ENCODE measurements around the gene MMP10.
"Not testable (repeated sequence)": the region's sequence is repeated elsewhere in the genome, so short reads cannot be mapped to it uniquely, and the experiment has no call there.

MMP10 gene

GRCh38 chr11:102751673-102752072 lies 28.8 kb downstream of the MMP10 start:
- Histone ChIP-seq H3K36me3 (ENCODE audit: control insufficient read depth, low read depth, low read length) (no peaks in the 10 kb centered on the region), H3K4me3 (ENCODE audit: low read length) (no peak overlapping the region), H3K4me1 (ENCODE audit: control insufficient read depth, low read depth, low read length) (peaks cover 11% of the 10 kb centered on the region), H3K9me3 (ENCODE audit: control insufficient read depth, low read depth, low read length) (no peaks in the 10 kb centered on the region), H3K27ac (ENCODE audit: low read length) (no peak overlapping the region), H3K9ac (ENCODE audit: low read length) (no peak overlapping the region), H3K27me3 (ENCODE audit: control insufficient read depth, insufficient read depth, low read length) (no peaks in the 10 kb centered on the region)

- Histone ChIP-seq H3K27ac (ENCODE audit: low read length) (no peak overlapping the region), H3K9me3 (ENCODE audit: control insufficient read depth, low read depth, low read length) (no peaks in the 10 kb centered on the region)
These were observed 31.2 kb downstream of the MMP10 start for GRCh38 chr11:102749101-102749722.

GRCh38 chr11:102746746-102747578 lies 33.5 kb downstream of the MMP10 start:
- peak overlapping the region; percentile 22 for H3K4me3 ChIP-seq (ENCODE audit: low read length)
- H3K27me3 ChIP-seq (ENCODE audit: control insufficient read depth, insufficient read depth, low read length); H3K36me3 ChIP-seq (ENCODE audit: control insufficient read depth, low read depth, low read length); H3K9me3 ChIP-seq (ENCODE audit: control insufficient read depth, low read depth, low read length); H3K4me1 ChIP-seq (ENCODE audit: control insufficient read depth, low read depth, low read length); H3K27ac ChIP-seq (ENCODE audit: low read length); H3K9ac ChIP-seq (ENCODE audit: low read length): not testable (repeated sequence)

More at GRCh38 chr11:102749101-102749722, 31.2 kb downstream of the MMP10 start:
- Histone ChIP-seq H3K4me3 (ENCODE audit: low read length) (no peak overlapping the region), H3K27me3 (ENCODE audit: control insufficient read depth, insufficient read depth, low read length) (no peaks in the 10 kb centered on the region), H3K4me1 (ENCODE audit: control insufficient read depth, low read depth, low read length) (peaks cover 11% of the 10 kb centered on the region), H3K9ac (ENCODE audit: low read length) (no peak overlapping the region), H3K36me3 (ENCODE audit: control insufficient read depth, low read depth, low read length) (no peaks in the 10 kb centered on the region)

- Histone ChIP-seq H3K36me3 (ENCODE audit: control insufficient read depth, low read depth, low read length) (no peaks in the 10 kb centered on the region), H3K27ac (ENCODE audit: low read length) (no peak overlapping the region), H3K9ac (ENCODE audit: low read length) (no peak overlapping the region), H3K4me1 (ENCODE audit: control insufficient read depth, low read depth, low read length) (no peaks in the 10 kb centered on the region), H3K27me3 (ENCODE audit: control insufficient read depth, insufficient read depth, low read length) (no peaks in the 10 kb centered on the region), H3K9me3 (ENCODE audit: control insufficient read depth, low read depth, low read length) (no peaks in the 10 kb centered on the region), H3K4me3 (ENCODE audit: low read length) (no peak overlapping the region)
These were observed 45.8 kb downstream of the MMP10 start for GRCh38 chr11:102734650-102735049.

- Histone ChIP-seq H3K4me3 (ENCODE audit: low read length) (no peak overlapping the region), H3K27me3 (ENCODE audit: control insufficient read depth, insufficient read depth, low read length) (no peaks in the 10 kb centered on the region)
These were observed 47.1 kb downstream of the MMP10 start for GRCh38 chr11:102733232-102733875.

GRCh38 chr11:102730944-102731343 lies 49.5 kb downstream of the MMP10 start:
- H3K36me3 ChIP-seq (ENCODE audit: control insufficient read depth, low read depth, low read length); H3K4me1 ChIP-seq (ENCODE audit: control insufficient read depth, low read depth, low read length); H3K27me3 ChIP-seq (ENCODE audit: control insufficient read depth, insufficient read depth, low read length); H3K27ac ChIP-seq (ENCODE audit: low read length); H3K4me3 ChIP-seq (ENCODE audit: low read length); H3K9me3 ChIP-seq (ENCODE audit: control insufficient read depth, low read depth, low read length); H3K9ac ChIP-seq (ENCODE audit: low read length): not testable (repeated sequence)

More at GRCh38 chr11:102733232-102733875, 47.1 kb downstream of the MMP10 start:
- Histone ChIP-seq H3K9me3 (ENCODE audit: control insufficient read depth, low read depth, low read length) (no peaks in the 10 kb centered on the region), H3K4me1 (ENCODE audit: control insufficient read depth, low read depth, low read length) (no peaks in the 10 kb centered on the region), H3K27ac (ENCODE audit: low read length) (no peak overlapping the region), H3K36me3 (ENCODE audit: control insufficient read depth, low read depth, low read length) (no peaks in the 10 kb centered on the region), H3K9ac (ENCODE audit: low read length) (no peak overlapping the region)

- H3K9me3 ChIP-seq (ENCODE audit: control insufficient read depth, low read depth, low read length) = no peaks in the 10 kb centered on the region
- no peak overlapping the region for H3K4me3 ChIP-seq (ENCODE audit: low read length)
- H3K27me3 ChIP-seq (ENCODE audit: control insufficient read depth, insufficient read depth, low read length) = no peaks in the 10 kb centered on the region
- H3K36me3 ChIP-seq (ENCODE audit: control insufficient read depth, low read depth, low read length) = no peaks in the 10 kb centered on the region
- H3K9ac ChIP-seq (ENCODE audit: low read length) = no peak overlapping the region
- H3K4me1 ChIP-seq (ENCODE audit: control insufficient read depth, low read depth, low read length) = no peaks in the 10 kb centered on the region
- no peak overlapping the region for H3K27ac ChIP-seq (ENCODE audit: low read length)
These were observed 50.3 kb downstream of the MMP10 start for GRCh38 chr11:102729849-102730815.

GRCh38 chr11:102727890-102728289 lies 52.5 kb downstream of the MMP10 start:
- H3K9ac ChIP-seq (ENCODE audit: low read length) = no peak overlapping the region
- H3K27ac ChIP-seq (ENCODE audit: low read length) = no peak overlapping the region
- no peaks in the 10 kb centered on the region for H3K36me3 ChIP-seq (ENCODE audit: control insufficient read depth, low read depth, low read length)
- H3K4me3 ChIP-seq (ENCODE audit: low read length) = no peak overlapping the region
- H3K9me3 ChIP-seq (ENCODE audit: control insufficient read depth, low read depth, low read length) = no peaks in the 10 kb centered on the region
- no peaks in the 10 kb centered on the region for H3K4me1 ChIP-seq (ENCODE audit: control insufficient read depth, low read depth, low read length)
- H3K27me3 ChIP-seq (ENCODE audit: control insufficient read depth, insufficient read depth, low read length) = no peaks in the 10 kb centered on the region

GRCh38 chr11:102724904-102725500 lies 55.4 kb downstream of the MMP10 start, which contains the start of gene MMP8:
Gene MMP8, minus strand, starts transcription at chr11:102724954. Its CDS starts 99 bp downstream, at chr11:102724855.
- Histone ChIP-seq H3K36me3 (ENCODE audit: control insufficient read depth, low read depth, low read length) (no peaks in the 10 kb centered on the region), H3K9me3 (ENCODE audit: control insufficient read depth, low read depth, low read length) (no peaks in the 10 kb centered on the region), H3K27ac (ENCODE audit: low read length) (no peak within 1 kb of the TSS), H3K9ac (ENCODE audit: low read length) (no peak within 1 kb of the TSS), H3K4me1 (ENCODE audit: control insufficient read depth, low read depth, low read length) (no peaks in the 10 kb centered on the region), H3K27me3 (ENCODE audit: control insufficient read depth, insufficient read depth, low read length) (no peaks in the 10 kb centered on the region), H3K4me3 (ENCODE audit: low read length) (no peak within 1 kb of the TSS)

GRCh38 chr11:102722821-102723220 lies 57.6 kb downstream of the MMP10 start:
- H3K4me3 ChIP-seq (ENCODE audit: low read length) = no peak overlapping the region
- H3K36me3 ChIP-seq (ENCODE audit: control insufficient read depth, low read depth, low read length) = no peaks in the 10 kb centered on the region
- H3K4me1 ChIP-seq (ENCODE audit: control insufficient read depth, low read depth, low read length) = no peaks in the 10 kb centered on the region
- H3K9me3 ChIP-seq (ENCODE audit: control insufficient read depth, low read depth, low read length) = no peaks in the 10 kb centered on the region
- H3K9ac ChIP-seq (ENCODE audit: low read length) = no peak overlapping the region
- H3K27me3 ChIP-seq (ENCODE audit: control insufficient read depth, insufficient read depth, low read length) = no peaks in the 10 kb centered on the region
- no peak overlapping the region for H3K27ac ChIP-seq (ENCODE audit: low read length)
